Stimulated activated CD4-positive, alpha-beta T cell treated with anti-CD3 and anti-CD28 coated beads, Interleukin-12 subunit alpha, Interleukin-12 subunit beta, amount 100 ng/mL, for 4 hours (primary cell): Measurements from ENCODE around the gene FOSL1.

Experiments
- DNase-seq: peaks from one replicate; pipeline ENCODE4 v3.0.0-alpha.2; 2020

FOSL1 gene

DNA sequence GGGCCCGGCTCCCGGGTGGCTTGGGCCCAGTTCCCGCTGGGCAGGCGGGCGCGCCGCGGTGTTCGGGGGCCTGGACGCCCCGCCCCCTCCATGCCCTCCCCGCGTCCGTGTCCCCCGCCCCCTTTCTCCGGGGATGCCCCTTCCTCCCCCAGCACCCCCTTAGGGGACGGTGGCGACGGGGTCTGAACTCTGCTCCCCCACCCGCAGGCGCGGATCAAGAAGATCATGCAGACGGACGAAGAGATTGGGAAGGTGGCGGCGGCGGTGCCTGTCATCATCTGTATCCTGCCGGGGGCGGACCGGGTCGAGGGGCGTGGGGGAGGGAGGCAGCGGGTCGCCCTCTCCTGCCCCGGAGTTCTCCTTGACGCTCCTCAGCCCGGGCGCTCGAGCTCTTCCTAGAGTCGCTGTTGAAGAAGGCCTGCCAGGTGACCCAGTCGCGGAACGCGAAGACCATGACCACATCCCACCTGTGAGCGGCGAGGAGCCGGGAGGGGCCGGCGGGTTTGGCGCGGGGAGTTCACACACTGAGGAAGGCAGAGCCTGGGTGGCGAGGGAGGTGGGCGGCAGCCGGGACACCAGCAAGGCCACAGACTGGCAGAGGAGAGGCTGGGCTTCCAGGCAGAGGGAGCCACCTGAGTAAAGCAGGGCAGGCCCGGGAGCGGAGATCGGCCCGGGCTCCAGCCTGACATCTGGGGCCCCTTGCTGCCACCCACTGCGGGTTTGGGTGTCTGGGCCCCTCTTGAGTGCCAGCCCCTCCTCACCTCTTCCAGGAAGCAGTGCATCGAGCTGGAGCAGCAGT is 19.6 kb upstream of the FOSL1 start:
- no peak for DNase-seq

DNA sequence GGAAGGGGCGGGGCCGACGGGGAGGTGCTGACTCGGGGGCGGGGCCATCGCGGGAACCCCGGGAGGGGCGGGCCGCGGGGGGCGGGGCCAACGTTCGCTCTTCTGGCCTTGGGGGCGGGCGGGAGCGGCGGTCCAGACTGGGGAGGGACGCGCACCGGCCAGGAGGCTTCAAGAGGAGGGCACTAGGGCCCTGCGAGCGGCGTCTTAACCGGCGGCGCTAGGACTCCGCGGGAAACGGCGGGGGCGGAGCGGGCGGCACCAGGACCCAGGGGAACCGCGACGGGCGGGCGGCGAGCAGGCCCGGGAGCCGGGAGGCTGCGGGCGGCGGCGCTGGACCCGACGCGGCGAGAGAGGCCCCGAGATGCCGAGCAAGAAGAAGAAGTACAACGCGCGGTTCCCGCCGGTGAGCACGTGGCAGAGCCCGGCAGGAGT is 19.0 kb upstream of the FOSL1 start, which contains the start of gene DRAP1:
Gene DRAP1, plus strand, starts transcription at position 286 of the 432 bp plus-strand sequence. Its CDS starts 76 bp downstream, at position 362.
- peak; percentile 100 for DNase-seq

DNA sequence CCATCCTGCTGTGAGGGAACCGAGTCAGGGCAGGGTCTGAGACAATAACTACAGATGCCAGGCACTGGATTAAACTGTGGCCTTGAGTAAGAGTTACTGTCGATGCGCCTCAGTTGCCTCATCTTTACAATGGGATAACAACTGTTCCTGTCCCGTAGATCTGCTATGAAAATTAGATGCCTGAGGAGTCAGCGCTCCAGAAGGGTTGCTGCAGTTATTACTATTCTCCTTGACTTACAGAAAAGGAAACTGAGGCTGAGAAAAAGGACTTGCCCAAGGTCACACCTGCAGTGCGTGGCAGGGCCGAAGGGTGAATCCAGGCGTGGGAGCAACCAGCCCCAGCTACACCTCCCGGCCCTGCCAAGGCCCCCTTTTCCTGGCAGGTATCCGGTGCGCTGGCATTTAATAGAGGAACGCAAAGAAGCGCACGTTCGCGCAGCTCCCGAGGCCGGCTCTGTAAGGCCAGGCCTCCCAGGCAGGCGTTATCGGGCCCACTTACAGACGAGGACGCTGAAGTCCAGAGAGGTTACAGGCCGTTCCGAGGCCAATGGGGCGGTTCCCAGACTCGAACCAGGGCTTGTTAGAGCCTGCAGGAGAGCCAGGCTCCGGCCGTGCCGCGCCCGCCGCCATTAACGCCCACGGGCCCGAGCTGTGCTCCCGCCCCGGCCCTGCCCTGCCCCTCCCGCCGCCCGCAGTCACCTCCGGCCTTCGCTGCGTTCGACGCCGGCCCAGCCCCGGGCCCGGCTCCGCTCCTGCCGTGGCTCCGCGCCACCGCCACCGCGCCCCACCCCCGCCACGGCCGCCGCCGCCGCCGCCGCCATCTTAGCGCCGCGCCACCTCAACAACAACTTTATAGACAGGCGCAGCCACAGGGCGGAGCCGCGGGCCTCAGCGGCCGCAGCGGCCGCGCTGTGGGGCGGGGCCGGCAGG is 18.3 kb upstream of the FOSL1 start, which contains the start of gene C11orf68:
Gene C11orf68, minus strand, starts transcription at position 852 of the 930 bp plus-strand sequence. Its CDS starts 31 bp downstream, at position 821.
- DNase-seq: no peak

DNA sequence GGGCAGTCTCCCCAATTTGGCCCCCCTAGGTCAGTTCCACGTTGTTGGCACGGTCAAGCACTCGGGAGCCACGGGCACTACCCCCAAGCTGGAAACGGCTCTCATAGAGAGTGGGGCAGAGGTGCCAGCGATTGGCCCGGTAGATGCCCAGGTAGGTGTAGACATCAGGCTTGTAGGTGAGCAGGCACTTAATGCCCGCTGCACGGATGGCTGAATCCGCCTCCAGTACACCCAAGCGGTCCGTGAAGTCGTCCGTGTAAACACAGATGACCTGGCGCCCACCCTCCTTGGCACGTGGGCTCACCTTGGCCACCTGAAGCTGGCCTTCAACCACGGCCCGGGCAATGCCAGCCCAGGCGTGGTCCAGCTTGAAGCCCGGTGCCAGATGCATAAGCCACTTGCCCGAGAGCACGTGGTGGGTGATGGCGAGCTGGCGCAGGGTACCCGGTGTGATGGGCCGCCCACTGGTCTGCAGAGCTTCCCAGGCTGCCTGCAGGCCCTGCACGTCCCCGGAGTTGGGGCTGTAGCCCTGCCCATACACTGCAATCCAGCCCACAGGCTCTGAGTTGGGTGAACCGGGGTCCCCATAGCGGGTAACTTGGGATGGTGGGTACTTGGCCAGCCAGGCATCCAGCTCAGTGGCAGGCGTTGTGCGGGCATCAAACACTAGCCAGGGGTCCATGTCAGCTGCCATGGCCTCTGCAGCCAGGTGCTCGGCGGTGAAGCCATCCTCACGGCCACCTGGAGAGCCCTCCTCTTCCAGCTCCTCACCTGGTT is 17.4 kb upstream of the FOSL1 start:
- no peak for DNase-seq

DNA sequence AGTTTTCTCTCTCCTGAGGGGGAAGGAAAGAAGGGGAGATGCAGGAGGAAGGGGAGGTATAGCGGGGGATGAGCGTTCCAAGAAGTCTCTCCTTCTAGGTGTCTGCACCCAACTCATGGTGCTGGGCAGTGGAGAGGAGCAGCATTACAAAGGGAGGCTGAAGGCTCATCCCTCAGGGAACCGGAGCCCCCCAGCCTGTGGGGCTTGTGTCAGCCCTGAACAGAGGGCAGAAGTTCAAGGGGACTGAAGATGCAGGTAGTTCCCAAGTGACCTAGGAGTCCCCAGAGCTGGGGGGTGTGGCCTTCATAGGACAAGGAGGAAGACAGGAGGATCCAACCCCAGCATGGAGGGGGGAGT is 16.9 kb upstream of the FOSL1 start:
- no peak for DNase-seq

DNA sequence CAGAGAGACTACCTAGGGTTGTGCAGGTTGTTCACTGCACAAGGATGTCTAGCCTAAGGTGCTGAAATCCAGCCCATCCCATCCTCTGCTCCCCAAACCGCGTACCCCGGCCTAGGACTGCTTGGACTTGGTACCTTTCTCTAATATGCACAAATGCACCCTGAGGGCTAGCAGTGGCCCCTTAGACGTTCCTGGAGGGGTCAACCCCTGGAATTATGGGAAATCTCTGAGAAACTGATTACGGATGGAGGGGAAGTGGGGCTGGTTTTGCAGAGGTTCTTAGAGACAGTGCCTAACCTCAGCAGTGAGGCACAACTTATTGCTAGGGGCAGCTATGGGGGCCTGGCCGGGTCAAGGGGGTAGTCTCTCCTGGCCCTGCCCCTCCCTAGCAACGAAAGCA is 16.2 kb upstream of the FOSL1 start:
- DNase-seq: no peak

DNA sequence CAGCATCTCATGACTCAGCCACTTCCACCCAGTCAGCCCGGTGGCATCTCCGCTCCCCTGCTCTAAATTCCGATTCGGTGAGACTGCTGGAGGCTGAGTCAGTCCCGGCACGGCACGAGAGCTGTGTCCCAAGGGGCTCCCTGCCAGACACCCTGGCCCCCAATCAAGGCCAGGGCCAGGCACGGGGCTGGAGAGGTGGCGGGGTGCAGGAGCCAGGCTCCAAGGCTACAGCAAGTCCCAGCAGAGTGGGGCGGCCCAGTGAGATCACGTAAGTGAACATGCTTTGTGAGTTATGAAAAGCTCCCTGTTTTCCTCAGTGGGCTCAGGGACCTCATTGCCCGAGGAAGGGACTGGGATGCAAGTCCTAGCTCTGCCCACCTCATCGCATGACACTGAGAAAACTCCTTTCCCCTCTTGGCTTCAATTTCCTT is 15.6 kb upstream of the FOSL1 start:
- DNase-seq: no peak

DNA sequence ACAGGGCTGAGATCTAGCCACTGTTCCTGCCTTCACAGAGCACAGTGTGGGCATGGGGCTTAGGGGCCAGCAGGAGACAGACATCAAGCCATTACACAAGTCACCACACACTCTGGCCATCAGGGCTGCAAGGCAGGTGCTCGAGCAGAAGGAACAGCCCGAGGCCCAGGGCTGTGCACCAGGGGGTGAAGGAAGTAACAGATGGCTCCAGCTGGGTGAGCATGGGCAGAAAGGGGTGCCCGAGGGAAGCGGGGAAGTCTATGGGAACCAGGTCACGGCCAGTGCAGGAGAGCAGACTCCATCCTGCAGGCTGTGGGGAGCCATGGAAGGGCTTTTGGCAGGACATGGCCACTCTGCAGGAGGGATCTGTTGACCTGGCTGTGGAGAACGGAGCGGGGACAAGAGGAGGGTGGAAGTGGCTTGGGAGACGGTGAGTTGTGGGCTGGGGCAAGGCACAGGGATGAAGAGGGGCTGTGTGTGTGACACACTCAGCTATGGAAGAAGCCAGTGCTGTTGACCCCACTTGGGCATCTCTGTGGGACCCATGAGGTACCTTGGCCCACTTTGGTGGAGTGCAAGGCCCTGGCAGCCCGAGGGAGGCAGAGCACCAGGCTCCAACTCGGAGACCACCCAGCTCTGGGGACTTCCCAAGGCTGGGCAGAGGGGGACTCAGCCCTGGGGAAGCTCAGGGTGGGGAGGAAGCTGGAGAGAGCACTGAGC is 15.1 kb upstream of the FOSL1 start:
- no peak for DNase-seq

DNA sequence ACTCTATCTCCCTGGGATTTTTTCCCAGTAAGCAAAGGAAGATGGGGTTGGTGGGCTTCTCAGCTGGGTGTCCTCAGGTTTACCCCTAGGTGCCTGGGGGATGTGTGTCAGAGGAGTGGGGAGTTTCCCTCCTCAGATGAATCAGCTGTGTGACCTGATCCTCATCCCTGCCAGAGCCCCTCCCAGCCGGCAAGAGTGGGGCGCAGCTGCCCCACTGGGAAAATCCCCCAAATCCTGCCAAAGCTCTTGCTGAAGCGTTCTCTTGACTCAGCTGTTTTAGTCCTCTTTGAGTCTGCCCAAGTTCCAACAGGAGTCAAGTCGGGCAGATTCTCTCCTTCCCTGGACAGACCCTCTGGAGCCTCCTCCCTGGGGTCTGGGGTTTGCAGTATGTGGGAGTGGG is 12.7 kb upstream of the FOSL1 start:
- no peak for DNase-seq

DNA sequence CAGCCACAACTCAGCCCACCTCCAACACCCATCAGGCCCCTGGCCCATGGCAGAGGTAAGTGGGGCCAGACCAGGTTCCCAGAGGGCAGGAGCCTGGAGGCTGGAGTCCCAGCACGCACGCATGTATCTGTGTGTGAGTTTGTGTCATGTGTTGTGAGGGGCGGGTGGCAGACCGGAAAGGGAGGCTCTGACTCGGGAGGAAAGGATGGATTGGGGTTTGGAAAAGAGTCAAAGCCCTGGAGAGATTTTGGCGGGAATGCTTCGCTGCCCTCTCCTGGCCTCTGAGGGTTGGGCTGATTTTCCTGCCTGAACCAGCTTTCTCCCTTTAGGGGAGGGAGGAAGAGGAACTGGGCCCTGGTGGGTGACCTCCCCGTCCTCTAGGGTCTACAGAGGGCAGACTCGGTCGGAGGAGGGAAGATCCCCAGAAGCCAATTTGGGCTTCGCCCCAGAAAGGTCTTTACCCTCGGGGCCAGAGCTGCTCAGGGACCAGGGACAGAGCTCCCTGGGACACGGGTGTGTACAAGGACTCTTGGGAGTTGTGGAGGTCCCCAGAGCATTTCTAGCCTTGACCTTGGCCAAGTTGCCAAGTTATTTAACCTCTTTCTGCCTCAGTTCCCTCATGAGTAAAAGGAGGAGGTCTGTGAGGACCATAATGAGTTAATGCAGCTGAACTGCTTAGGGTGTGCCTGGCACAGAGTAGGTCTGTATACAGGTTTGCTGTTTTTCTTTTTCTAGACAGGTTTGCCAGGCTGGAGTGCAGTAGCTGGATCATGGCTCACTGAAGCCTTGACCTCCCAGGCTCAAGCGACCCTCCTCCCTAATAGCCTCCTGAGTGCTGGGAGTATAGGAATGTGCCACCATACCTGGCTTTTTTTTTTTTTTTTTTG is 11.7 kb upstream of the FOSL1 start:
- DNase-seq: no peak

DNA sequence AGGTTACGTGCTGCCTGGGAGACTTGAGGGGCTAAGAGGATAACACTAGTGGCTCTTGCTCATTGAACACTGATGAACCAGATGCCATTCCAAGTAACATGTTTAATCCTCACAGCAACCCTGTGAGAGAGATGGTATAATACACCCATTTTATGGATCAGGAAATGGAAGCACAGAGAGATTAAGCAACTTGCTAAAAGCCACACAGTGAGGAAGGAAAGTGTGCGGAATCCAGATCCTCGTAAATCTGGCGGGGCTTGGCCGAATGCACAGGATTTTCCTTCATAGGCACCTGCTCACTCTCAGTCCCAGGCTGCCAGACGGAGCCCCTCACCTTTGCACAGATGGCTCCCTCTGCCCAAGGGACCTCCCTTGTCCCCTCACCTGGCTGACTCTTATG is 7.7 kb upstream of the FOSL1 start:
- no peak for DNase-seq

DNA sequence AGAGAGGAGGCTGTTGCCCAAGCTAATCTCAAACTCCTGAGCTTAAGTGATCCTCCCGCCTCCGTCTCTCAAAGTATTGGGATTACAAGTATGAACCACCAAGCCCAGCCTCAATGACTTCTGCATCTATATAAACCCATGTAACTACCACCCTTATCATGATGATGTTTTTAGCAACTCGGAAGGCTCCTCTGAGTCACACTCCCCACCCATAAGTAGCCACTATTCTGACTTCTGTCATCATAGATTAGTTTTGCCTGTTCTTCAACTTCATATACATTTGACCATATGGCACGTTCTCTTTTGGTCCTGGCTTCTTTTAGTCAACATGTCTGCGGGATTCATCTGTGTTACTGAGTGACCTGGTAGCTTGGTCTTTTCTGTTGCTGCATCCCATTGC is 6.4 kb upstream of the FOSL1 start:
- DNase-seq: no peak

DNA sequence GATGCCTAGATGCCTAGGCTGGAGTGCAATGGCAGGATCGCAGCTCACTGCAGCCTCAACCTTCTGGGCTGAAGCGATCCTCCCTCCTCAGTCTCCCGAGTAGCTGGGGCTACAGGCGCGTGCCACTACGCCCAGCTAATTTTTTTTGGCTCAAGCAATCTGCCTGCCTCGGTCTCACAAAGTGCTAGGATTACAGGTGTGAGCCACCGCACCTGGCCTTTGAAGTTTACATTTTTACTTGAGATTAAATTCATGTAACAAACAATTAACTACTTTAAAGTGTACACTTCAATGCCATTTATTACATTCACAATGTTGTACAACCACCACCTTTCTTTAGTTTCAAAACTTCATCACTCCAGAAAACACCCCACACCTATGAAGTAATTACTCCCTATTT is 3.5 kb upstream of the FOSL1 start:
- DNase-seq: no peak

DNA sequence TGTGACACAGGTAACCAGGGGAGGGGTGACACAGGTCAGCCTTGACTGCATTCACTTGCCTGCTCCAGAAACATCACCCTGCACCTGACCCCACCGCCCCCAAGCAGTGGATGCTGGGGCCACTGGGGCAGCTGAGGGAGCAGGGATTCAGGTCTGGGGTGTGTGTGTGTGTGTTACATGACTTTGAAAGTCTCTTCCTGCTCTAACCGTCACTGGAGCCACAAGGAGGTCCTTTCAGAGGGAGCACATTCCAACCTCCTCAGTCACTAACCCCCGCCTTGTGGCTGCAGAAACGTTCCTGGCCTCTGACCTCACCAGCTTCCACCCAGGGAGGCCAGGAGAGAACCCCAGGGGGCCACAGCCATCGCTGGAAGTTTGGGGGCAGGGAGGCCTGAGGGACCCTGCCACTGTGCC is 2.9 kb upstream of the FOSL1 start:
- no peak for DNase-seq

DNA sequence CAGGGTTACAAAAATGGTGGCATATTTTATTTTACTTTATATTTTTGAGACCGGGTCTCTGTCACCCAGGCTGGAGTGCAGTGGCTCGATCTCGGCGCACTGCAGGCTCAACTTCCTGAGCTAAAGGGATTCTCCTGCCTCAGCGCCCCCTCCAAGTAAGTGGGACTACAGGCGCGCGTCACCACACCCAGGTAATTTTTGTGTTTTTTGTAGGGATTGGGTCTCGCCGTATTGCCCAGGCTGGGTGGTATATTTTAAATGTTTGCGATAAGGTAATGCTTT is 652 bp upstream of the FOSL1 start:
- DNase-seq: no peak

DNA sequence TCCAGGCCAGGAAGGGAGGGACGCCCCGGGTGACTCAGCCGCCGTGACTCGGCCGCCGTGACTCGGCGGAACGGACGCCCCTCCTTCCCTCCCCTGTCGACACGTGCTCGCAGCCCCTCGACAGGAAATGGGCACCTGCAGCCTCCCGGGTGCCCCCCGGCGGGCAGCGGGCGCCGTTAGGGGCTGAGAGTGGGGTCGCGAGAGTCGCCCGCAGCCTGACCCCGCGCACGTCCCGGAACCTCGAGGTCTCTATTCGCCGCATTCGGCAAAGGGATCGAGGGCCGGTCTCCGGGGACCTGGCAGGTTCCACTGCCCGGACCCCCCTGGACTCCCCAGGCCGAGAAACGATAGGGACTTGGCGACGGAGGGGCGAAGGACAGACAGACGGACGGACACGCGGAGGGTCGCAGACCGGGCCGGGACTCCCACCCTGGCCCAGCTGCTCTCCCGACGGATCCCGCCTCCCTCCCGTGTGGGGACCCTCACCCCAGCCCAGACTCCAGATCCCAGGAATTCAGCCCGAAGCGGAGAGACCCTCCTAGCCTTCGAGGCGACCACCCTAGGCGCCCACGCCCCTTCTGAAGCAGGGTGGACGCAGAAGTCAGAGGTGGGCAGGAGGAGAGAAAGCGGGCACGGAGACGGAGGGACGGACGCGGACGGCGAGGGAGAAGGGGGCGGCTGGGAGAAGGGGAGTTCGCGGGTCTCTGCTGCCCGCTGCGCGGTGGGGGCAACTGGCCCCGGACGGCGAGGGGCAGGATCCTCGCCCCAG is 648 bp downstream of the FOSL1 start:
- DNase-seq: peak; percentile 78

DNA sequence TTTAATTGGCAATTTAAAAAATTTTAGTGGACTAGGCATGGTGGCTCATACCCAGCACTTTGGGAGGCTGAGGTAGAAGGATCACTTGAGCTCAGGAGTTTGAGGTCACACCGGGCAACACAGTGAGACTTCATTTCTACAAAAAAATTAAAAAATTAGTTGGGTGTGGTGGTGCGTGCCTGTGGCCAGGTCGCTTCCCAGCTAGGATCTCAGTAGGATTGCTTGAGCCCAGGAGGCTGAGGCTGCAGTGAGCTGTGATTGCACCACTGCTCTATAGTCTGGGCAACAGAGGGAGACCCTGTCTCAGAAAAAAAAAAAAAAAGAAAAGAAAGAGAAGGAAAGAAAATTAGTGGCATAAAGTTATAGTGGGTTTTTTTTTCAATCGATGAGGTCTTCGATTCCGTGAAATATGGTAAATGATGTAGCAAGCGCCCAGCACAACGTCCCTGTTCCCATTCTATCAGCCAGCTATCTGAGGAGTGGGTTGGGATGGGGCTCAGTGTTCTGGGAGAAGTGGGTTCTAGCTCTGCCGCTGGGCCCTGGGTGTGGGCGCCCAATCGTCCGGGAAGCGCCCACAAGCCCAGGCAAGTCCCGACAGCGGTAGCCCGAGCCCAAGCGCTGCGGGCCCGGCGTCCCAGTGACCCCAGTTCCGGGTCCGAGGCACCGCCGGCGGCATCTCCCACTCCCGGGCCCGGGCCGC is 1.4 kb downstream of the FOSL1 start:
- DNase-seq: no peak

DNA sequence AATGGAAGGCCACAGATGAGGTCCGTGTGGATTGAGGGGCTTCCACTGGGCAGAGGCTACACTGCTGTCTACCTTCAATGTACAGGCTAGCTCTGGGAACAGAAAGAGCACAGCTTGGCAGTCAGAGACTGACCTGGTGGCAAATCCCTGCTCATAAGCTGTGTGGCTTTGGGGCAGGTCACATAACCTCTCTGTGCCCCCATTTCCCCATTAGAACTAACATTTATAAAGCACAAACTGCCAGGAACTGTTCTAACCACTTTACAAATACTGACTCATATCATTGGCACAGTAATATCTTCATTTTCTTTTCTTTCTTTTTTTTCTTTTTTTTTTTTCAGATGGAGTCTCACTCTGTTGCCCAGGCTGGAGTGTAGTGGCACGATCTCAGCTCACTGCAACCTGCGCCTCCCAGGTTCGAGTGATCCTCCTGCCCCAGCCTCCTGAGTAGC is 3.1 kb downstream of the FOSL1 start:
- DNase-seq: no peak

DNA sequence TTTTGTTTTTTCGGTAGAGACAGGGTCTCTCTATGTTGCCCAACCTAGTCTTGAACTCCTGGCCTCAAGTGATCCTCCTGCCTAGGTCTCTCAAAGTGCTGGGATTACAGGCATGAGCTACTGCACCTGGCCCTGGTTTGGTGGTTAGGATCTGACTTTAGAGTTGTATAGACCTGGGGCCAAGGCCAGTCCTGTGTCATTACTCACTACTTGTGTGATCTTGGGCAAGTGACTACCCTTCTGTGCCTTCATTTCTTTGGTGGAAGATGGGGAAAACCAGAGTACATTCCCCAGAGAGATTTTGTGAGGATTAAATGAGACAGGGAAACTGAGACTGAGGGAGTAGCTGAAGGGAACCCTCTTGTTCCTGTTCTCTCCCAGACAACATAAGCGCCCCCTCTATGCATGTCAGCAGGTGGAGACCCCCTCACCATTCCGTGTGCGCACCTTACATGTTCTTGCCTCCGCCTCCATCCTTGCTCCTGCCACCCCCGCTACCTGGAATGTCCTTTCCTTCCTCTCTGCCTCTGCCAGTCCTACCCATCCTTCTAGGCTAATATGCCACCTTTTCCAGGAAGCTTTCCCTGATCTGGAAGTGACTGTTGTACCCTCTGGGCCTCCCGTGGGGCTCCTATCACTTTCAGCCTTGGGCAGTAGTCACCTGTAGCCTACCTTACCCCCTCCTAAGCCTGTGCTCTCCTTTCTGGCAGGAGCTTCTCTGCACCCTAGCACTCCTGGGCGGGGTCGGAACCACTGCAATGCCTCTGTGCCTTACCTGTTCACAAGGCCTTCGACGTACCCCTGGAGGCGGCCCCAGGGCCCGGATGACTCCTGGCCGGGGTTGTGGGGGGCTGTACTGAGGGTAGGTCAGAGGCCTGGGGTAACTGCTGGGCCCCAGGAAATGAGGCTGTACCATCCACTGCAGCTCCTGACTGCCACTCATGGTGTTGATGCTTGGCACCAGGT is 3.9 kb downstream of the FOSL1 start:
- DNase-seq: no peak
